UCSD-AML1 (cell line): ENCODE results near the gene THSD4.
"Not testable (repeated sequence)": the region's sequence is repeated elsewhere in the genome, so short reads cannot be mapped to it uniquely, and the experiment has no call there.

Experiments used
- DNase-seq: peaks from one replicate; lab custom pipeline; 2025; ENCODE audit not compliant: unreplicated experiment; lab: John Stamatoyannopoulos, UW

The THSD4 gene

DNA sequence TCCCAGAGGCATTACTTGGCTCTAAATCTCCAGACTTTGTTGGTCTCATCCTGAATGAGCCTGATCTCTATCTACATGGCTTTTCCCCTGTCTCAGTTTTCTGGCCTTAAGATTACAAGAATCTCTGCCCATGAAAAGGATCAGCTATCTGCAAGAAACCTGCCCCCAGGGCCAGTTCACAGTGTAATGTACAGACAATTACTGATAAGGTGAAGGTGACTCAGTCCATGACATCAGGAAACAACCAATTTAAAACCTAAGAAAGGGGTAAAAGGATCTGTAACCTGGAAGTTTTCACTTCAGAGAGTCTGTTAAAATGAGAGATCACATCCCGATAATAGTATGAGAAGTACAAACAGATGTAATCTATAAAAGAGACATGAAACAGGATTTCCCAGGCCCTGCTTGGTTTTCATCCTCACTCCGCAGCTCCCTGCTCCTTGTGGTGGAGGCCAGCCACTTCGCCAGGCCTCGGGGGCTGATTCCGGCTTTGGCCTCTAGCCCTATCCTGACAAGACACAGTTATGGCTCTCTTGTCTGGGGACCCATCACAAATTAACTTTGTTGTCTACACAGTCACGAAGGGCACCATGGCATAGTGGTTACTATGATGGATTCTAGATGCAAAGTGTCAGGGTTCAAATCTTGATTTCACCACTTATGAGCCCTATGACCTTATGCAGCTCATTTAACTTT lies 136.9 kb downstream of the THSD4 start:
- no peak for DNase-seq

DNA sequence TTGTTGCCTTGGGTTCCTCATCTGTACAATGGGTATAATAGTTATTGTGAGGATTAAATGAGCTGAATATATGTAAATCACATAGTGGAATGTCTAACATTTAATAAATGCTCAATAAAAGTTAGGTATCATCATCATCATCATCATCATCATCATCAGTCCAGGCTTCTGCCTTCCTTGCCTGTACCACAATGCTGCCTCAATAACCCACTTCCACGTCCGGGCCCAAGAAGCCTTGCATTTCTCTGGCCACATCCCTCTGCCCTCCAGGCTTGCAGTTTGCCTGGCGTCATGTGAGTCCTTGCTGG lies 137.4 kb downstream of the THSD4 start:
- no peak for DNase-seq

DNA sequence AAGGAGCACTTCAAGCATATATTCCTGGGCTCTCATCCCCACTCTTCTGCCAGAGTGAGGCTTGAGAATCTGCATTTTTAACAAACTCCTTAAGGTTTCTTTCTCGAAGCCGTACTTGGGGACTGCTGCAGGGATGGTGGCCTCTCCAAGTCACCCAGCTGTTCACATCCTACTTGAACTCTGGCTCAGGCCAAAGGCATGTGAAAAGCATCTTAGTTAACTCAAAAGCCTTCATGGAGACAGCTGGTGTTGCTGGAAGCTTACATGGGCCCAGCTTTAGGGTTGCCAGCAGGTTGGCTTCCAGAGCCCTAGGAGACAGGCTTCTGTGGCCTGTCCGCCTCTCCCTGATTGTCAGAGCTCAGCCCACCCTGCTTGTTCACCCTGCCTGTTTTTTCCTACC lies 139.2 kb downstream of the THSD4 start:
- no peak for DNase-seq

- DNase-seq: no peak
These were observed 141.8 kb downstream of the THSD4 start for GRCh38 chr15:71256934-71257664.

- DNase-seq: no peak
These were observed 144.6 kb downstream of the THSD4 start for GRCh38 chr15:71259866-71260265.

- DNase-seq: no peak
These were observed 146.1 kb downstream of the THSD4 start for GRCh38 chr15:71261418-71261817.

DNA sequence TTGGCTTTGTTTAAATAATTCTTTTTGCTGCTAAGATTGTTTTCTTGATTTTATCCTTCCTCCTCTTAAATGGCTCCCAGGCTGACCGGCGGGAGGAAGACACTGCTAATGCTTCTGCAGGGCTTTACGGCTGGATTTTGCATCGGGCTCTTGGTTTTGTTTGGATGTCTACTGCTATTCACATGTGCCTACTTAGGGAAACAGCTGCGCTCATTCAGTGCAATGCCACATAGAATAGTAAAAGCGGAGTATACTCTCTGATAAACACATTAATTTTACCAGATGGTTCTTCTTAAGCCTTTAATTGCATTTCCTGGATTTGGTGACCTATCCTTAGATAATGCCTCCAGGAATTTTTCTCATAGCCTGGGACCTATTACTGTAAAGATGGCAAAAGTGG lies 146.6 kb downstream of the THSD4 start:
- no peak for DNase-seq

DNA sequence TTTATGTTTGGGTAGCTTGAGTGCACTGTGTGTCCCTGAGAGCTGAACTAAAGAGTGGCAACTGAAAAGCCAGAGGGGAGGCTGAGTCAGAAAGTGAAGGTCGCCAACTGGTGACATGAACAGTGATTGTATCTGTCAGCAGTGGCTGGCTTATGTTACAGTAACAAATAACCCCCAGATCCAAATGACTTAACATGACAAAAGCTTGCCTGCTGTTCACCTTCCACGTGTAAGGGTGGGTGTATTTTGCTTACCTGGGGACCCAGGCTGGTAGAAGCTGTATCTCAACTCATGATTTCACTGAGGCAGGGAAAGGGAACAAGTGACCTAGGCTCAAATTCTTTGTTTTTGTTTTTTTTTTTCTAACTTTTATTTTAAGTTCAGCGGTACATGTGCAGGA lies 147.3 kb downstream of the THSD4 start:
- DNase-seq: no peak

- DNase-seq: not testable (repeated sequence)
These were observed 150.3 kb downstream of the THSD4 start for GRCh38 chr15:71265606-71266005.

DNA sequence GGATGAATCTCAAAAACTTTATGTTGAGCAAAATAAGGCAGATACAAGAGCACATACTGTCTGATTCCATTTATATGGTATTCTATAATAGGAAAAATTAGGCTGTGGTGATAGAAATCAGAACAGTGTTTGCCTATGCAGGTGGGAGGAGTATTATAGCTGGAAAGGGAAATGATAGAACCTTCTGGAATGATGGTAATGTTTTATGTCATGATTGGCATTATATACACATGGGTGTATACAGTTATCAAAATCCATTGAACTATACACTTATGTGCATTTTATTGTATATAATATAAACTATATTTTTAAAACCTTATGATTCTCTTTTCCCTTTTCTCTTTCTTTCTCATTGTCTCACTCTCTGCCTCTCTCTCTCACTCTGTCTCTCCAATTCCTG lies 156.1 kb downstream of the THSD4 start:
- no peak for DNase-seq

DNA sequence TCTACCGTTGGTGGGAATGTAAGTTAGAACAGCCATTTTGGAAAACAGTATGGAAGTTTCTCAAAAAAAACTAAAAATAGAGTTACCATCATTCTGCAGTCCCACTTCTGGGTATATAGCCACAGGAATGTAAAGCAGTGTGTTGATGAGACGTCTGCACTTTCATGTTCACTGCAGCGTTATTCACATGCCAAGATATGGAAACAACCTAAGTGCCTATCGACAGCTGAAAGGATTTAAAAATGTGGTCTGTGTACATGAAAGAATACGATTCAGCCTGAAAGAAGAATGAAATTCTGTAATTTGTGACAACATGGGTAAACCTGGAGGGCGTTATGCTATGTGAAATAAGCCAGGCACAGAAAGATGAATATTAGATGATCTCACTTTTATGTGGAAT lies 157.7 kb downstream of the THSD4 start:
- no peak for DNase-seq

DNA sequence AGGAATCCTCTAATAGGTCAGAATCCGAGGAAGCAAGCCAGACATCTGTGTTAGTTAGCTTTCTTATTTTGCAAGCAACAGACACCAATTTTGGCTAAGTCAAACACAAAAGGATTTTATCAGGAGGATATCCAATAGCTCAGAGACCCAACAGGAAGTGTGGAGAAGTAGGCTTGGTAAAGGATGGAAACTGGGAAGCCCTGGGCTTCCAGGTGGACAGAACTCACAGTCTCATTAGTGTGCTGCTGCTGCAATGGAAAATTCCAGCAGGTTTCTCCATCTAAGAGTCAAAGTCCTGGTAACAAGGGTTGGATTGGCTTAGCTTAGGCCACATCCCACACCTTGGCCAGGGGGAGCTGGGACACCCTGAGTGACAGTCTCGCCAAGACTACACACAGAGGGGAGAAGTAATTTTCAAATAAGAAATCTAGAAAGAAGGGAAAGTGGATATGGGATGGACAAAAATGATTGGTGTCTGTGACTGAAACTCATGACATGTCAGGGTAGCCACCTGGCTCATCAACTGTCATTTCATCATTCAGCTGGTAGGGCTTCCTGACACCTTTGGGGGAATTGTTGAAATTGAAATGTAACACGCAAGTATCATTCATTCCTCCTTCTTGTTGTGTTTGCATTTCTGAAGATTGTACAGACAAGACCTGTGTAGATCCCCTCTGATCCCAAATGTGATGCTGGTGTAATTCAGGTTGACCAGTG lies 158.6 kb downstream of the THSD4 start:
- DNase-seq: no peak

DNA sequence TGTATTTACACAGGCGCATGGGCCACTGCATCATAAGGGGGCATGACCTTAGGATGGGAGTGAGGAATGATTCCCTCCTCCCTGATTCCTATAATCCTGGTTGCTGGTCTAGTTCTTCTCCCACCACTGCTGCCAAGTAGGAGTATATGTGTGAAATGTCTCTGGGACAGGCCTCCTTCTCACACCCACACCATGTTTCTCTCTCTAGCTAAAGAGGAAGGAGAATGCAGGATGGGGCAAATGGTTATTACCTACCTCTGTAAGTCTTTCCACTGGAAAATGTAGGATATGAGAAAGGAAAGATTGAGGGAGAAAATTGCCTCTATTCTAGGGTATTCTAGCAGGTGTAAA lies 159.2 kb downstream of the THSD4 start:
- no peak for DNase-seq

GRCh38 chr15:71275098-71275497 lies 159.8 kb downstream of the THSD4 start:
- DNase-seq: no peak

- no peak for DNase-seq
These were observed 160.5 kb downstream of the THSD4 start for GRCh38 chr15:71275566-71276335.

DNA sequence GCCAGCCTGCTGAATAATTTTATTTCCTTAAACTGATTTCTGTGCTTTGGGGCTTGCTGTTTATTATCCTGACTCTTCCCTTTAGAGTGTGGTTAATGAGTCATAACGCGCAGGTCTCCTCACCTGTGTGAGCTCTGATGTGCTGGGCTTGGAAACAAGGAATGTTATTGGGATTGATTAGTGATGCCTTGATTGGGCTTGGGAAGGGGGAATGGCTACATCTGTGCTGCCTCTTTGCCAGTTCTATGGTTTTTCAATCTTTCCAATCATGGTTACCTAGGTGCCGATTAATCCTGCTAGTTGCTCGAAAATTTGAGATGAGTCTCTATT lies 161.0 kb downstream of the THSD4 start:
- DNase-seq: no peak

DNA sequence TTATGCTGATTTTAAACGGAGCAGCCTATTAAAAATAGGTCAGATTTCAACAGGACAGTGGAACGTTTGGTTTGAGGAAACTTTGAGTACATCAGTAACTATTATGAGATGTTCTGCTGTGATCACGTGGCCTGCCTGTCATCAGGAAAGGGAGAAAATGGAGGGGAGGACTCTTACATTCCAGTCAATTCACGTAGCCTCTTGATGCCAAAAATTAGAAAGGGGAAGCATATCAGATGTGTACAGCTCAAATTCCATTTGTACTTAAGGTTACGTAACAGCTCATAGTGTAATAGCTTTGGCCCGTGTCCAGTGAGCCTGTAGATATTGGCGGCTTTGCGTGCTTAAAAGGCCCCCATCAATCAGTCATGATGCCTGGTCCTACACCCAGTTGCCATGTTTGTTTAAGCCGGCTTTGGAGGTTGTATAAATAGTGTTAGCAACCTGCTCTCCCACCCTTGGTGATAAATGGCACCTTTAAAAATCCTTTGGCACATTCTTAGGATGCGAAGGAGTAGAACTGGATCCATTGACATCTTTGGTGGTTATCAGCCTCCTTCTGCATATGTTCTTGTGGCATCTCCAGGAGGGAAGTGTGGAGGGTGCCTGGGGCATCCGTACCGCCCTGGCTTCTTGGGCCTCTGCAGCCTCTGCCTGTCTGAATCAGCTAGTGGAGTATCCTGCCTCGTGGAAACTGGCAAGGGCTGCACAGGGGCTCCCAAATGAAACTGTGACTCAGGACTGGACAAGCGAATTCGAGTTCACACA lies 163.9 kb downstream of the THSD4 start:
- no peak for DNase-seq

- DNase-seq: no peak
These were observed 164.5 kb downstream of the THSD4 start for GRCh38 chr15:71279757-71280141.

DNA sequence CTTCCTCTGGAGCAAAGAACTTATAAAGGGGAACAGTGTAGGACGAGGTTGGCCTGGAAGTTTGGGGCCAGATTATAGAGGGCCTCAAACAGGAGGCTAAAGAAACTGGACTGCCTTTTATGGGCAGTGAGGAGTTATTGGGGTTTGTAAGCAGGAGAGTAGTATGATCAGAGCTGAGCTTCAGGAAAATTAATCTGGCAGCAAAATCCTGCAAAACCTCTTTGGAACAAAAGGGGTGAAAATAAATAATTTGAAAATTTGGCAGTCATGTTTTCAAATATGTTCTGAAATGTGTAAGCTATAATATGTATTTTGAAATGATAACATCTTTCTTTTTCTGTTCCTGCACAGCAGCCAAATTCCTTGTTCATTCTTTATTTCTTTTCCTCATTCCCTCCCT lies 164.9 kb downstream of the THSD4 start:
- no peak for DNase-seq

GRCh38 chr15:71281256-71281655 lies 166.0 kb downstream of the THSD4 start:
- no peak for DNase-seq

- no peak for DNase-seq
These were observed 166.8 kb downstream of the THSD4 start for GRCh38 chr15:71282076-71282475.
